SU-DHL-6 (cell line): ENCODE data around the gene FN1.
"Not testable (repeated sequence)": the region's sequence is repeated elsewhere in the genome, so short reads cannot be mapped to it uniquely, and the experiment has no call there.

Source experiments
- EZH2phosphoT487 ChIP-seq: fragments of 200-600 bp; sonication (generic), shearing (Covaris generic); conservative IDR thresholded peaks from 2 replicates; pipeline ENCODE4 v1.6.1; 2018; ENCODE audit warnings: mild to moderate bottlenecking, antibody characterized with exemption, low read length, moderate library complexity, mixed read lengths
- TF ChIP-seq, protein P1 (sequence below): fragments of 200-600 bp; sonication (generic); IDR thresholded peaks from one replicate; pipeline ENCODE4 v1.5.1; 2017; ENCODE audit warnings: antibody characterized with exemption, mild to moderate bottlenecking, low read length, moderate library complexity; ENCODE audit not compliant: insufficient read depth, poor library complexity, severe bottlenecking

DNA sequence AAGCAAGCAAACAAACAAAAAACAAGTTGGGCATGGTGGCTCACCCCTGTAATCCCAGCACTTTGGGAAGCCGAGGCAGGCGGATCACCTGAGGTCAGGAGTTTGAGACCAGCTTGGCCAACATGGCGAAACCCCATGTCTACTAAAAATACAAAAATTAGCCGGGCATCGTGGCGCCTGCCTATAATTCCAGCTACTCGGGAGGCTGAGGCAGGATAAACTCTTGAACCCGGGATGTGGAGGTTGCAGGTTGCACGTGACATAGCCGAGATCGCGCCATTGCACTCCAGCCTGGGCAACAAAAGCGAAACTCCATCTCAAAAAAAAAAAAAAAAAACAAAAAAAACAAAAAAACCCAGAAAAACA is 124.6 kb downstream of the FN1 start:
- TF ChIP-seq, protein P1, sequence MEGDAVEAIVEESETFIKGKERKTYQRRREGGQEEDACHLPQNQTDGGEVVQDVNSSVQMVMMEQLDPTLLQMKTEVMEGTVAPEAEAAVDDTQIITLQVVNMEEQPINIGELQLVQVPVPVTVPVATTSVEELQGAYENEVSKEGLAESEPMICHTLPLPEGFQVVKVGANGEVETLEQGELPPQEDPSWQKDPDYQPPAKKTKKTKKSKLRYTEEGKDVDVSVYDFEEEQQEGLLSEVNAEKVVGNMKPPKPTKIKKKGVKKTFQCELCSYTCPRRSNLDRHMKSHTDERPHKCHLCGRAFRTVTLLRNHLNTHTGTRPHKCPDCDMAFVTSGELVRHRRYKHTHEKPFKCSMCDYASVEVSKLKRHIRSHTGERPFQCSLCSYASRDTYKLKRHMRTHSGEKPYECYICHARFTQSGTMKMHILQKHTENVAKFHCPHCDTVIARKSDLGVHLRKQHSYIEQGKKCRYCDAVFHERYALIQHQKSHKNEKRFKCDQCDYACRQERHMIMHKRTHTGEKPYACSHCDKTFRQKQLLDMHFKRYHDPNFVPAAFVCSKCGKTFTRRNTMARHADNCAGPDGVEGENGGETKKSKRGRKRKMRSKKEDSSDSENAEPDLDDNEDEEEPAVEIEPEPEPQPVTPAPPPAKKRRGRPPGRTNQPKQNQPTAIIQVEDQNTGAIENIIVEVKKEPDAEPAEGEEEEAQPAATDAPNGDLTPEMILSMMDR: not testable (repeated sequence)
- not testable (repeated sequence) for TF ChIP-seq EZH2phosphoT487
